Activated effector memory CD4-positive, alpha-beta T cell treated with anti-CD3 and anti-CD28 coated beads, Interleukin-2, amount 50 U/mL, for 16 hours (primary cell): ENCODE results near the gene S1PR2.
A peak's percentile ranks its signal among the peaks of the same experiment; 100 is the strongest.
"Not testable (repeated sequence)": the region's sequence is repeated elsewhere in the genome, so short reads cannot be mapped to it uniquely, and the experiment has no call there.

Experiments
- DNase-seq: peaks from one replicate; pipeline ENCODE4 v3.0.0-alpha.2; 2020

S1PR2 gene

DNA sequence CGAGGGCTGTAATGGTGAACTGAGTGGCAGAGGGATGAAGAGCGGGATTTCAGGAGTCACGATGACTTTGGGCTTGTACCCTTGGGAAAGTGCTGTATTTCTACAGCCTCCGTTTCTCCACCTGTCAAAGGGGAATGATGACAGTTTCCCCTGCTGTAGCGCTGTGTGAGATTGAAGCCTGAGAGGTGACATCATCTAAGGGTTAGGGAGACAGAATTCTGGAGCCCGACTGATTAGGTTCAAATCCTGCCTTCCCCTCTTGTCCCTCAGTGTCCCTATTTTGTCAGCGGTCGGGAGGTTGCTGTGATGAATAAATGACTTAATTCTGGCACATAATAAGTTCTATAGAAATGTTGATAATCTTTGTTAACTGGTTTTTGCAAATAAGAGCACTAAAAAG is 21.6 kb upstream of the S1PR2 start:
- no peak for DNase-seq

DNA sequence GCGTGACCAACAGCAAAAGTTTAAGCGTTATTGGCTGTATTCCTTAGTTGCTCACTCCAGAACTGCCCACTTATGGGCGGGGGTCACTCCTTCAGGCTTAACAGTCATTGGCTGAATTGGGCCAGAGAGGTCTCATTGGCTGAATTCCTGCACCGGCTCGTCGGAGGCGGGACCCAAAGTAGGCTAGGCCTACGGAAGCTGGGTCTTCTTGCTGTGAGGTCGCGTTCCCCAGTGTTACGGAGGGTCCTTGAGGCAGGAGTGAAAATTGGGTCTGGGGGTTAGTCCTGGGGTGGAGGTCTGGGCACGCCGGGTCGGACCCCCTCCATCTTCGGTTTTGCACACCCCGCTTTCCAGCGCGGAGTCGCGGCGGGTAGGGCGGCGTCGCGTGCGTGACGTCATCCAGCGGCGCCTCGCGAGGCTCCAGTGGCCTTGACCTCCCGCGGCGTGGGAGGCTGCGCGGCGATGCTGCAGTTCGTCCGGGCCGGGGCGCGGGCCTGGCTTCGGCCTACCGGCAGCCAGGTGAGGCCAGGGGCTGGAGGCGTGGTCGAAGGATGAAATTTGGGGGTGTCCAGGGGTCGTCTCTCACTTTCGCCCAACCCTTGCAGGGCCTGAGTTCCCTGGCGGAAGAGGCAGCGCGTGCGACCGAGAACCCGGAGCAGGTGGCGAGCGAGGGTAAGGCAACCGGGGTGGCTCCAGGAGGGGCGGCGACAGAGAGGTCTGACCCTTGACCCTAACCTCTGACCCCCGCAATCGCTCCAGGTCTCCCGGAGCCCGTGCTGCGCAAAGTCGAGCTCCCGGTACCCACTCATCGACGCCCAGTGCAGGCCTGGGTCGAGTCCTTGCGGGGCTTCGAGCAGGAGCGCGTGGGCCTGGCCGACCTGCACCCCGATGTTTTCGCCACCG is 20.9 kb upstream of the S1PR2 start, which contains the start of gene MRPL4:
MRPL4 (plus strand) TSS at position 423 of the 903 bp plus-strand sequence; CDS start at position 463, 40 bp downstream.
- DNase-seq = peak; percentile 99

DNA sequence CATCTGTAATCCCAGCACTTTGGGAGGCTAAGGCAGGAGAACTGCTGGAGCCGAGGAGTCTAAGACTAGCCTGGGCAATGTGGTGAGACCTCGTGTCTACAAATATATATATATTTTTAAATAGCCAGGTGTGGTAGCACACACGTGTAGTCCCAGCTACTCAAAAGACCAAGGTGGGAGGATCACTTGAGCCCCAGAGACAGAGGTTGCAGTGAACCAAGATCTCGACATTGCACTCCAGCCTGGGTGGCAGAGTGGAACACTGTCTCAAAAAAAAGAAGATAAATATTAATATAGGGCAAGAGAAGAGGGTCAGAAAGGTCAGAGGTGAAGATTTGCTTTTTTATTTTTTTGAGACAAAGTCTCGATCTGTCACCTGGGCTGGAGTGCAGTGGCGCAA is 15.4 kb upstream of the S1PR2 start:
- DNase-seq = no peak

DNA sequence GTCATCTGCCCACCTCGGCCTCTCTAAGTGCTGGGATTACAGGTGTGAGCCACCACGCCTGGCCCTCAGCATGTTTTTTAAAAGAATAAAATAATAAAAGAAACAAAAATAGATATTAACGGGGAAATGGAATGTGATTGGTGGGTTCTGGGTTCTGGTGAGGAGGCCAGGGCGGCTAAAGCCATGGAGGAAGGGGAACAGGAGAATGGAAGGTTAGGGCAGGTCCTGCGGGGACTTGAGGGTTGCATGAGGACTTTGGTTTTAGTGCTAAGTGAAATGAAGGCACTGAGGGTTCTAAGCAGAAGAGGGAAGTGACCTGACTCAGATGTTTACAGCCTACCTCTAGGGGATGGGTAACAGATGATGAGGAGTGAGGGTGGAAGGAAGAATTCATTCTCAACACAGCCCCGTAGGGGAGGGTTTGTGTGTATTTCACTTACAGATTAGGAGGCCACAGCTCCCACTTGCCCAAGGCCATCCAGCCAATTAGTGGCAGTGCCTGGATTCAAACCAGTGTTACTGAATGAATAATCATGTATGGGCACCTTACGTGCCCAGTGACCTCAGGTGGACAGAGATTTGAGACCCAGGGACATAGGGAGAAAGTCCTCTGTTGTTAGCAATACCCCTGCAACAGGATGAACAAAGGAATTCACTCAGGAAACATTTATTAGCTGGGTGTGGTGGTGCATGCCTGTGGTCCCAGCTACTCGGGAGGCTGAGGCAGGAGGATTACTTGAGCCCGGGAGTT is 14.2 kb upstream of the S1PR2 start:
- no peak for DNase-seq

DNA sequence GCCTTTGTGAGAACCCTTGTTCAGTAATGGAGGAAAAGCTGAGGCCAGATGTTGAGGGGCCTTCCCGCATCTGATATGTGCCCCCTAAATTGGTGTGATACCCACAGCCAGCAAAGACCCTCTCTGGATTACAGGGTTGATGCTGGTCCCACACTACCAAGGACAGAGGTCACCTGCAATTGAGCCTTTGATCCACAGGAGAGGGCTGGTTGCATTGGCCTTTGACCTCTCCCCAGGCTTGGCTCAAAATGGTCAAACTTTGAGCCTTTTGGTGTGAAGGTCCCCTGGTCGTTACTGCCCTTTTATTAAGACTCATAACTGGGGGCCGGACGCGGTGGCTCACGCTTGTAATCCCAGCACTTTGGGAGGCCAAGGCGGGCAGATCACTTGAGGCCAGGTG is 12.5 kb upstream of the S1PR2 start:
- DNase-seq = no peak

DNA sequence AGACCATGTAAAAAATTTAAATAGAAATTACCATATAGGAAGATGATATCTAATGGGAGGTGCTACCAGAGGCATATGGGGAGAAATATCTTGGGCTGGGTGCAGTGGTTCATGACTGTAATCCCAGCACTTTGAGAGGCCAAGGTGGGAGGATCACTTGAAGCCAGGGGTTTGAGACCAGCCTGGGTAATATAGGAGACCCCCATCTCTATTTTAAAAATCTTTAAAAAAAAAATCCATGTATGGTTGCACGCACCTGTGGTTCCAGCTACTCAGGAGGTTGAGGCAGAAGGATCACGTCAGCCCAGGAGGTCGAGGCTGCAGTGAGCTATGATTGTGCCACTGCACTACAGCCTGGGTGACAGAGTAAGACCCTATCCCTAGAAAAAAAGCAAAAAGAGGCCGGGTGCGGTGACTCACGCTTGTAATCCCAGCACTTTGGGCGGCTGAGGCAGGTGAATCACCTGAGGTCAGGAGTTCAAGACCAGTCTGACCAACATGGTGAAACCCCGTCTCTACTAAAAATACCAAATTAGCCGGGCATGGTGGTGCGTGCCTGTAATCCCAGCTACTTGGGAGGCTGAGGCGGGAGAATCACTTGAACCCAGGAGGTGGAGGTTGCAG is 10.8 kb upstream of the S1PR2 start:
- DNase-seq = not testable (repeated sequence)

DNA sequence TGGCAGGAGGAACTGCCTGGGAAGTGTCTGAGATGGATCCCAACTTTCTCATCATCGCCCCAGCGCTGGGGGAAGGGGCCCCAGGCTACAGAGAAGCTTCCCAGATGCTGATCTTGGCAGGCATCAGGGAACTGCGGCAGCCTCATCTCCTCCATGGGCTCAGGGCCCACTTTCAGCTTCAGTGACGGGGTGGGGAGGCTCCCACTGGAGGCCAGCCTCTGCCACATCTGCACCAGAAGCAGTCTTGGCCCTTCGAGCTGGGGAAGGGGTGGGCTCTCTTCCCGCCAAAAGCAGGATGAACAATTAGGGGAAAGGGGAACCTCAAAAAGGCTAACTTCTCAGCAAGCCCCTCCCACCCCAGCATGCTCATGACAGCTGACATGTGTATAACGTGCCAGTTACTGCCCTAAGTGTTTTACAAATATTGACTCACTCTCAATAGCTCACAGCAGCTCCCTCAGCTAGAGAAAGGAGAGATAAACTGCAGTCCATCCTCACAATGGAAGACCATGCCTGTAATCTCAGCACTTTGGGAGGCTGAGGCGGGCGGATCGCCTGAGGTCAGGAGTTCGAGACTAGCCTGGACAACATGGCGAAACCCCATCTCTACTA is 7.1 kb upstream of the S1PR2 start:
- no peak for DNase-seq

DNA sequence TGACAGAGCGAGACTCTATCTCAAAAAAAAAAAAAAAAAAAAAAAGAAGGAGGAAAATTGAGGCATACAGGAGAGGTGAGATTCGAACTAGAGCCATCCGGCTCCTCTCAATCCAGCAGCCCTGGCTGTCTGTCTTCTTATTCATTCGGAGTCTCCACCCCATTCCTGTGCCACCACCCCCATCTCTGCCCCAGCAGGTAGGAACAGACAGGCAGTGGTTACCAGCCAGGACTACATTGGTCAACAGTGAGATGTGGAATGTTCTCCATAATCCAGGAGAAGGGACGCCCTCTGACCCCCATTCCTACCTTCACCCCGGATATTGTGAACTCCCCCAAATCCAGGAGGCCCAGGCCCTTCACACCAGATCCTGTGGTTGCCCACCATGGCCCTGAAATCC is 6.6 kb upstream of the S1PR2 start:
- no peak for DNase-seq

DNA sequence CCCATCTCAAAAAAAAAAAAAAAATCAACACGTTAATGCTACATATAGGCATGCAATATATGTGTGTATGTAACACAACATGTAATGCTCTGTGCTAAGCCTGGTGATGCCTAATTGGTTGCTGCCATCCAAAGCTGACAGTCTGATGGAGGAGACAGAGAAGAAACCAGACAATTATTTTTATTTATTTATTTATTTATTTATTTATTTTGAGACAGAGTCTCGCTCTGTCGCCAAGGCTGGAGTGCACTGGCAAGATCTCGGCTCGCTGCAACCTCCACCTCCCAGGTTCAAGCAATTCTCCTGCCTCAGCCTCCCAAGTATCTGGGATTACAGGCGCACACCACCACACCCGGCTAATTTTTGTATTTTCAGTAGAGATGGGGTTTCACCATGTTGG is 4.3 kb upstream of the S1PR2 start:
- not testable (repeated sequence) for DNase-seq

DNA sequence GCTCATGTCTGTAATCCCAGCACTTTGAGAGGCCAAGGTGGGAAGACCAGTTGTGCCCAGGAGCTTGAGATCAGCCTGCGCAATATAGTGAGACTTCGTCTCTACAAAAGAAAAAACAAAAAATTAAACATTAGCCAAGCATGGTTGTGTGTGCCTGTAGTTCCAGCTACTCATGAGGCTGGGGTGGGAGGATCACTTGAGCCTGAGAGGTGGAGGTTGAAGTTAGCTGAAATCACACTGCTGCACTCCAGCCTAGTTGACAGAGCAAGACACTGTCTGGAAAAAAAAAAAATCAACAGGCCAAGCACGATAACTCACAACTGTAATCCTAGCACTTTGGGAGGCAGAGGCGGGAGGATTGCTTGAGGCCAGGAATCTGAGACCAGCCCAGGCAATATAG is 3.9 kb upstream of the S1PR2 start:
- DNase-seq = no peak

DNA sequence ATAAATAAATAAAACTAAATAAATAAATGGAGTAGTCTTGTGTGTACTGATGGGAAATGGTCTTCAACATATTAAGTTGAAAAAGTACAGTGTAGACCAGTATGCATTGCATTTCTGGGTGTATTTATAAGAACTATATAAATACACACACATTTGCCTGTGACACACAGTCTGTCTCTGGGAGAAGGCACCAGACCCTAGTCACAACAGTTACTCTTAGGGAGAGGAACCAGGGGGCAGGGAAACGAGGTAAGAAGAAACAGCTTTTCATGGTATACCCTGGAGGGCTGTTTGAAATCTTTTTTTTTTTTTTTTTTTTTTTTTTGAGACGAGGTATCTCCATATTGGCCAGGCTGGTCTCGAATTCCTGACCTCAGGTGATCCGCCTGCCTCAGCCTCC is 2.8 kb upstream of the S1PR2 start:
- DNase-seq = no peak

DNA sequence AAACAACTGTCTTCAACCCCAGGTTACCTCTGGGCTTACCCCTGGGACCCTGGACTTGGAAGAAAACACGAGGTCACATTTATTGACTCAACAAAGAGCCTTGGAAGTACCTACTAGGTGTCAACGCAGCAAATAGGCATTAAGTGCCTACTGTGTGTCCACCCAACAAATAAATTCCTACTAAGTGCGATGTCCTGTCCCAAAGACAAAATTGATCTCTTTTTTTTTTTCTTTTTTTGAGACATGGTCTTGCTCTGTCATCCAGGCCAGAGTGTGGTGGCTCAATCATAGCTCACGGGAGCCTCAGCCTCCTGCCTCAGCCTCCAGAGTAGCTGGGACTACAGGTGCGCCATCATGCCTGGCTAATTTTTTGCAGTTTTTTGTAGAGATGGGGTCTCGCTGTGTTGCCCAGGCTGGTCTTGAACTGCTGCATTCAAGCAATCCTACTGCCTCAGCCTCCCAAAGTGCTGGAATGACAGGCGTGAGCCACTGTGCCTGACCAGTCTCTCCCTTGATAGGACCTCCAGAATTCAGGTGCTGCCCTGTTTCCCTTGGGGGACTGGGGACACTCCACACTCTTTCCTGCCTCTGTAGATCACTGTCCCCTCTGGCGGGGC is 589 bp upstream of the S1PR2 start:
- no peak for DNase-seq

DNA sequence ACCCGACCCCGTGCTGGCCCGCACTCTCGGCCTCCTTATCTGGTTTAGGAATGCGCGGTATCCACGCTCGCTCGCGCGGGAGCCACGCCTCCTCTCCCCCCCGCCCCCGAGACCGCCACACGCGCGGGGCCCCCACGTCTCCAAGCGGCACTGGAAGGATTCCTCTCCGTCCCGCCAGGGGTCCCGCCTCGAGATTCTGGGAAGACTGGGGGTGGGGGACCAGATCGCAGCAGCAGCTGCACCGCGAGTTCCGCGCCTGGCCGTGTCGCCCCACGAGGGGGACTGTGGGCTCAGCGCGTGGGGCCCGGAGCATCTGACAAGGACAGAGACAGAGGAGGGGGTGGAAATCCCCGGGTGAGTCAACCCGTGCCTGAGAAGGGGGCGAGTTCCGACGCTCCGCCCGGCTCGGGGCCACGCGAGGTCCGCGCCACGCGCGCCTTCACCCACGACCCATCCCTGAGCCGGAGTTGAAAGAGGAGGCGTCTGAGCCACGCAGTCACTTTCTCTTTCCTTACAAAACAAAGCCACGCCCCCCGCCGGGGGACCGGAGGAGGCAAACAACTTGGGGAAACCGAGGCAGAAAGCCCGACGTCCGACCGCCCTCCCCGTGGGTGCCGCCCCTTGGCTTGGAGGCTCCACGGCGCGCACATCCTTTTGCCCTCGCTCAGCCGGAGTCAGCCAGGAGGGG is 814 bp downstream of the S1PR2 start:
- peak; percentile 91 for DNase-seq

DNA sequence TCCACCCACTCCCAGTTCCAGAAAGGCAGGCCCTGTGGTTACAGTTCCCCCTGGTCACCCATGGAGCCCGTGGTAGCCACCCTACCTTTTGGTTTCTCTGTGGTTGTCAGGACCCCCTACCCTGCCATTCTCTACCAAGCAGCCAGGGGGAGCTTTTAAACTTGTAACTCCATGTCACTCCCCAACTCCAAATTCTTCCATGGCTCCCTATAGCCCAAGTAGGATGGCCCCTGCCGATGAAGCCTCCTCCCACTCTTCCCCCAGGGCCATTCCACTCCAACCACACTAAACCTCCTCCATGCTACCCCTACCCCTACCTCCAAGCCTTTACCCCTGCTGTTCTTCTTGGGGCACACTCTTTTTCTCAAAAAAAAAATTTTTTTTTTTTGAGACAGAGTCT is 2.2 kb downstream of the S1PR2 start:
- peak; percentile 73 for DNase-seq

DNA sequence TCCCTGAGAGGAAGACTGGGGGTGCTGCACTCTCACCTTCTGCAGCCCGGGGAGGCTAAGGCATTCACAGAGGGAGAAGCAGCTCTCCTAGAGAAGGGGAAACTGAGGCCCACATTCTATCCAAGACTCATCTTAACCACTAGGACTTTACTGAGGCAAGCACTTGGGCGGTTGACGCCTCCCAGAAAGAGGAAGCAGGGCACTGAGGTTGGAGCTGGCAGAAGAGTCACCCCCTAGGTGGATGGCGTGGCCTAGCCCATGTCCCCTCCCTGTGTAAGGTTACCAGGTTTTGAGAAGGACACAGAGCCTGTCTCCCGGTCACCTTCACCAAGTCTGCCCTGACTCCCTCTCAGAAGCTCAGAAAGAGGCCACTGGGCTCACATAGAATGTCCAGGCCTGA is 2.7 kb downstream of the S1PR2 start:
- DNase-seq = no peak

DNA sequence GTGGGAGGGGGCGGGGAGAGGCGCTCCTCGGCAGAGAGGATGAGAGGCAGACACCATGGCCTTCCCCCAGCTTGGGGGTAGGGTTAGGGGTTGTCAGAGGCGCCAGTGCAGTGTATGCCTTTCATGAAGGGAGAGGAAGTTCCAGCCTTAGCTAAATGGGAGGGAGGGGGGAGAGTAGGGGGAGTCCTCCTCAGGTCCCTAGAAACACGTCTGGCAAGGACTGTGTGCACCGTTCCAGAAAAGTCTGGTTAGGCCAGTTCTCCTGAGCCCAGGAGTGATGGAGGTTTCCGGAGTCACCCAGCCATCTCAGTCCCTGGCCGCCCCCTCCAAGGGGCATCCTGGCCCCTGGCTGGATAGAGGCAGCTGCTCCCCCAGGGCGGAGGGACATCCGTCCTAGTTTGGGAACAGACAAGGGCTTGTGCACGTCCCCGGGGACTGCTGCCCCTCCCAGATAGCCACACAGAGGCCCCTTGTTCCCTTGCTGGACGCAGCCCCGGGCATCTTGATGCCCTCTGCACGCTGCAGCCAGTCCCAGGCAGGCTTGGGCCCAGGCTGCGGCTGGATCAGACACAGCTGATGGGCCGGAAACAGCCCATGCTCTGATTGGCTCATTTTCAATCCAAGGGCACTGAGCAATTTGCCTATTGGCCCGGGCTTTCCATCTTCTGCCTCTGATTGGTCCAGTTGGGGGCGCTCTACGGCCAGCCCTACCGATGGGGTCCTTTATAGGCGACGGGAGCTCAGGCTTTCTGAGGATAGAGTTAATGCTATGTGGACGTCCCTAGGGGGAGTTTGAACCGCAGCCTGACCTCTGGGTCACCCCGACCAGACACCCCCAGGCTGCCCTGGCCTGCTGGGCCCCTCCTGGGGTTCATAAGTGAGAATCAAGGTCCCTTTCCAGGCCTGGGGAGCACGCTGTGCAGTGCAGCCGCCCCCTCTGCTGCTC is 3.8 kb downstream of the S1PR2 start:
- DNase-seq = no peak

DNA sequence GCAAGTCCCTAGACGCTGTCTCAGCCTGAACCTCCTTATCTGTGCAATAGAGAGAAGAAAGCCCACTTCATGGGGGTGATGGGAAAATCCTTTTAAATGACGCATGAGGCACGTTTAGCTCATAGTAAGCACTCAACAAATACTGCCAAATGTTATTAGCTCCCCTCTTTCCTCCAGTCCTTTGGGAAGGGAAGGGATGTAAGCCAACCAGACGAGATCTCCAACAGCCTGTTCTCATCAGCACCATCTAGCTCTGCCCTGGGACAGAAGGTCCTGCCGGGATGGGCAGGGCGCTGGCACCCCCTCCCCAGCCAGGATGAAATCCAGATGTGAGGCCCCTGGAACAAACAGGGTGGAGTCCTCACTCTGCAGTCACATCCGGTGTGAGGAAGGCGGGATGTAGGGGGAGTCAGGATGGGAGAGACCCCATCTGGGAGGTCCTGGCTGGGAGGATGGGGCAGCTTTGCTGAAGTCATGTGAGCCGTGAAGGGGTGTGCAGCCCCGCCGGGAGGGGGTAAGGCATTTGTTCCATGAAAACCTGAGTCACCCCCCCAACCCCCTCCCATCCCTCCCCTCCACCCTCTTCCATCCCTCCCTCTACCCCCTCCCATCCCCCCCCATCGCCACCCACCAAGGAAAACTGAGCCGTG is 4.6 kb downstream of the S1PR2 start:
- DNase-seq = no peak

DNA sequence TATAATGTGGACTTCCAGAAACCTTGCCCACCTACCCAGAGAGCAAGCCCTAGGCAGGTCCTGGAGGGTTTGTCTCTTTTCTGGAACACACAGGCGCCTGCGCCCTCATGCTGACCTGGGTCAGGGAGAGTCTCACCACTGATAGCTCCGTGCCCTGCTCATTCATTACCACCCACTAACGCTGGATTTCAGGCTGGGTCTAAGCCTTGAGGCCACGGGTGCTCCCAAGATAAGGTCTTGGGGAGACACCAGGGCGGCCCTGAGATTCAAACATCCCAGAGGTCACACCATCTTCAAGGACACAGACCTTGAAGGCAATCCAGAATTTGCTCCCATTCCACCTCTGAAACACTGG is 5.1 kb downstream of the S1PR2 start:
- no peak for DNase-seq

DNA sequence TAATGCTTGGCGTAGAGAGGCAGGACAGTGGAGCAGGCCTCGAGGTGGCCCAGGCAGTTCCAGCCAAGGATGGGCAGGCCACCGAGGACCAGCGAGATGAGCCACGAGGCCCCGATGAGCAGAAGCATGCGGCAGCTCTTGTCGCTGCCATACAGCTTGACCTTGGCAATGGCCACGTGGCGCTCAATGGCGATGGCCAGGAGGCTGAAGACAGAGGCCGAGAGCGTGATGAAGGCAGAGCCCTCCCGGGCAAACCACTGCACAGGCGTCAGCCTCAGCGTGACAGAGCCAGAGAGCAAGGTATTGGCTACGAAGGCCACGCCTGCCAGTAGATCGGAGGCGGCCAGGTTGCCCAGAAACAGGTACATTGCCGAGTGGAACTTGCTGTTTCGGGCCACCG is 6.8 kb downstream of the S1PR2 start:
- DNase-seq = no peak

DNA sequence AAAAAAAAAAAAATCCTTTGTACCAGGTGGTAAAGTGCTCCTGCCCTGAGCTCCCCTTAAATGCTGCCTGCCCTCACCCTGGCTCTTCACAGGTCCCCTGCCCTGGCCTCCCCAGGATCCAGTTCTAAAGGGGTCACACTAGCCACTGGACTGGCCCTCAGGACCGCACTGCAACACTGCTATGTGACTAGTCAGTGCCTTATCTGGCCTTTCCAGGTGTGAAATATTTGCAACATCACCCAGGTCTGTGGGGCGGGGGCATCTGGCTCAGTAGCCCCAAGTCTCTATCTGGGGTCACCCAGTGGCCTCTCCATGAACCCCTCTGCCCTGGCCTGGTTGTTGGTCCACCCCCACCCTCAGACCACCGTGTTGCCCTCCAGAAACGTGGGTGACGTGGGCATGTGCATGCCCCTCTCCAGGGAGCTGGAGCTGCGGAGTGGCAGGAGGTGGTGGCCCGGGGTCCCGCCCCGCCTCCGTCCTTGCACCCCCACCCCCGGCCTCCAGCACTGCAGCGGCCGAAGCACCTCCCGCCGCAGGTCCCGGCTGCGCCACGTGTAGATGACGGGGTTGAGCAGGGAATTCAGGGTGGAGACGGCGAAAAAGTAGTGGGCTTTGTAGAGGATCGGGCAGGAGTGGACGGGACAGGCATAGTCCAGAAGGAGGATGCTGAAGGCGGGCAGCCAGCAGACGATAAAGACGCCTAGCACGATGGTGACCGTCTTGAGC is 7.5 kb downstream of the S1PR2 start:
- DNase-seq = no peak
